ENCODE measurements around the gene MAN1C1.

MAN1C1 gene

GRCh38 chr1:25746299-25747045 is 129.9 kb downstream of the MAN1C1 start:
- no peaks in the 10 kb centered on the region for H3K27me3 ChIP-seq (ENCODE audit: insufficient read depth, insufficient read length)
- no peaks in the 10 kb centered on the region for H3K36me3 ChIP-seq (ENCODE audit: insufficient read depth, insufficient read length, low read length)
- no peak for DNase-seq (ENCODE audit: low read depth, low spot score)
- no peak overlapping the region for H3K9ac ChIP-seq (ENCODE audit: insufficient read length, low read depth)
- TF ChIP-seq SUZ12 (IDR thresholded peaks at IDR 0.05; ENCODE audit: extremely low read depth, insufficient read depth, insufficient read length) (no peak), ZNF274 (IDR thresholded peaks at IDR 0.05; ENCODE audit: low read depth, low read length) (no peak), YY1 (IDR thresholded peaks at IDR 0.05; ENCODE audit: insufficient read depth, insufficient read length) (no peak)
- H3K4me1 ChIP-seq (ENCODE audit: insufficient read depth, insufficient read length): peaks cover 39% of the 10 kb centered on the region
- no peak overlapping the region for H3K4me3 ChIP-seq (ENCODE audit: insufficient read length, low read depth)
- H3K9me3 ChIP-seq (ENCODE audit: insufficient read depth, low read length): no peaks in the 10 kb centered on the region

GRCh38 chr1:25747046-25747719 is 130.6 kb downstream of the MAN1C1 start:
- Histone ChIP-seq H3K9me3 (ENCODE audit: insufficient read depth, low read length) (no peaks in the 10 kb centered on the region), H3K27me3 (ENCODE audit: insufficient read depth, insufficient read length) (no peaks in the 10 kb centered on the region), H3K4me3 (ENCODE audit: insufficient read length, low read depth) (no peak overlapping the region), H3K36me3 (ENCODE audit: insufficient read depth, insufficient read length, low read length) (no peaks in the 10 kb centered on the region), H3K4me1 (ENCODE audit: insufficient read depth, insufficient read length) (peaks cover 42% of the 10 kb centered on the region), H3K9ac (ENCODE audit: insufficient read length, low read depth) (peak overlapping the region; percentile 3)
- TF ChIP-seq YY1 (IDR thresholded peaks at IDR 0.05; ENCODE audit: insufficient read depth, insufficient read length) (no peak), ZNF274 (IDR thresholded peaks at IDR 0.05; ENCODE audit: low read depth, low read length) (no peak), SUZ12 (IDR thresholded peaks at IDR 0.05; ENCODE audit: extremely low read depth, insufficient read depth, insufficient read length) (no peak)
- DNase-seq (ENCODE audit: low read depth, low spot score): peak; percentile 52

- Histone ChIP-seq H3K36me3 (ENCODE audit: insufficient read depth, insufficient read length, low read length) (no peaks in the 10 kb centered on the region), H3K9ac (ENCODE audit: insufficient read length, low read depth) (peak overlapping the region; percentile 50), H3K27me3 (ENCODE audit: insufficient read depth, insufficient read length) (no peaks in the 10 kb centered on the region), H3K4me1 (ENCODE audit: insufficient read depth, insufficient read length) (peaks cover 38% of the 10 kb centered on the region), H3K4me3 (ENCODE audit: insufficient read length, low read depth) (no peak overlapping the region), H3K9me3 (ENCODE audit: insufficient read depth, low read length) (no peaks in the 10 kb centered on the region)
- DNase-seq (ENCODE audit: low read depth, low spot score): no peak
- TF ChIP-seq YY1 (IDR thresholded peaks at IDR 0.05; ENCODE audit: insufficient read depth, insufficient read length) (no peak), ZNF274 (IDR thresholded peaks at IDR 0.05; ENCODE audit: low read depth, low read length) (no peak), SUZ12 (IDR thresholded peaks at IDR 0.05; ENCODE audit: extremely low read depth, insufficient read depth, insufficient read length) (no peak)
Measured at GRCh38 chr1:25748531-25749205, 132.1 kb downstream of the MAN1C1 start.

GRCh38 chr1:25750923-25751605 is 134.5 kb downstream of the MAN1C1 start:
- Histone ChIP-seq H3K9me3 (ENCODE audit: insufficient read depth, low read length) (no peaks in the 10 kb centered on the region), H3K4me3 (ENCODE audit: insufficient read length, low read depth) (no peak overlapping the region), H3K4me1 (ENCODE audit: insufficient read depth, insufficient read length) (peaks cover 29% of the 10 kb centered on the region), H3K9ac (ENCODE audit: insufficient read length, low read depth) (no peak overlapping the region), H3K36me3 (ENCODE audit: insufficient read depth, insufficient read length, low read length) (no peaks in the 10 kb centered on the region), H3K27me3 (ENCODE audit: insufficient read depth, insufficient read length) (no peaks in the 10 kb centered on the region)
- DNase-seq (ENCODE audit: low read depth, low spot score): no peak
- no peak for TF ChIP-seq SUZ12 (IDR thresholded peaks at IDR 0.05; ENCODE audit: extremely low read depth, insufficient read depth, insufficient read length)
- TF ChIP-seq ZNF274 (IDR thresholded peaks at IDR 0.05; ENCODE audit: low read depth, low read length): no peak
- no peak for TF ChIP-seq YY1 (IDR thresholded peaks at IDR 0.05; ENCODE audit: insufficient read depth, insufficient read length)

GRCh38 chr1:25754470-25755181 is 138.0 kb downstream of the MAN1C1 start:
- TF ChIP-seq YY1 (IDR thresholded peaks at IDR 0.05; ENCODE audit: insufficient read depth, insufficient read length) (no peak), SUZ12 (IDR thresholded peaks at IDR 0.05; ENCODE audit: extremely low read depth, insufficient read depth, insufficient read length) (no peak), ZNF274 (IDR thresholded peaks at IDR 0.05; ENCODE audit: low read depth, low read length) (no peak)

GRCh38 chr1:25755475-25756125 is 139.0 kb downstream of the MAN1C1 start:
- H3K4me3 ChIP-seq (ENCODE audit: insufficient read length, low read depth): no peak overlapping the region
- no peaks in the 10 kb centered on the region for H3K36me3 ChIP-seq (ENCODE audit: insufficient read depth, insufficient read length, low read length)
- DNase-seq (ENCODE audit: low read depth, low spot score): no peak
- H3K27me3 ChIP-seq (ENCODE audit: insufficient read depth, insufficient read length): no peaks in the 10 kb centered on the region
- H3K9ac ChIP-seq (ENCODE audit: insufficient read length, low read depth): no peak overlapping the region
- no peaks in the 10 kb centered on the region for H3K9me3 ChIP-seq (ENCODE audit: insufficient read depth, low read length)
- H3K4me1 ChIP-seq (ENCODE audit: insufficient read depth, insufficient read length): peaks cover 34% of the 10 kb centered on the region
- no peak for TF ChIP-seq YY1 (IDR thresholded peaks at IDR 0.05; ENCODE audit: insufficient read depth, insufficient read length)
- no peak for TF ChIP-seq ZNF274 (IDR thresholded peaks at IDR 0.05; ENCODE audit: low read depth, low read length)
- no peak for TF ChIP-seq SUZ12 (IDR thresholded peaks at IDR 0.05; ENCODE audit: extremely low read depth, insufficient read depth, insufficient read length)

More at GRCh38 chr1:25754470-25755181, 138.0 kb downstream of the MAN1C1 start:
- Histone ChIP-seq H3K36me3 (ENCODE audit: insufficient read depth, insufficient read length, low read length) (no peaks in the 10 kb centered on the region), H3K9me3 (ENCODE audit: insufficient read depth, low read length) (no peaks in the 10 kb centered on the region), H3K27me3 (ENCODE audit: insufficient read depth, insufficient read length) (no peaks in the 10 kb centered on the region), H3K9ac (ENCODE audit: insufficient read length, low read depth) (no peak overlapping the region), H3K4me3 (ENCODE audit: insufficient read length, low read depth) (no peak overlapping the region), H3K4me1 (ENCODE audit: insufficient read depth, insufficient read length) (peaks cover 31% of the 10 kb centered on the region)
- no peak for DNase-seq (ENCODE audit: low read depth, low spot score)

Data from NT2/D1 (cell line).